ENCODE data around the gene TLR8.

- TF ChIP-seq CTCF (IDR thresholded peaks at IDR 0.05), result no peak
- no peak for TF ChIP-seq RCOR1 (IDR thresholded peaks at IDR 0.05; ENCODE audit: low read depth, low read length)
These were observed 2.8 kb upstream of the TLR8 start for GRCh38 chrX:12903646-12904045.

All from A549 (cell line).